ENCODE measurements around the gene KIAA1217. TPM values are rescaled to one million over a fixed set of nuclear protein-coding genes. Genes with fewer than 3 reads are reported as not detected.
A peak's percentile ranks its signal among the peaks of the same experiment; 100 is the strongest.

Gene KIAA1217
- total RNA-seq, 2 donors from 2014 or later = 0.43 to 3.9 TPM

GRCh38 chr10:24292304-24293293 lies 83.7 kb downstream of the KIAA1217 start:
- ATAC-seq = no peak
- no peak for DNase-seq (ENCODE audit: low spot score in 2 of 2)
- Mint-ChIP-seq H3K9me3 (peaks cover 10 to 11% of the 10 kb centered on the region in 2 donors), H3K27ac (no peak overlapping the region), H3K36me3 (no peaks in the 10 kb centered on the region)

- ATAC-seq = peak; percentile 40 to 99
- peaks cover 0 to 4% of the 10 kb centered on the region in 2 donors for H3K9me3 Mint-ChIP-seq
- H3K27ac Mint-ChIP-seq = no peak overlapping the region
- DNase-seq (ENCODE audit: low spot score in 2 of 2) = no peak
- no peaks in the 10 kb centered on the region for H3K36me3 Mint-ChIP-seq
These were observed 90.8 kb downstream of the KIAA1217 start for GRCh38 chr10:24299578-24300260.

DNA sequence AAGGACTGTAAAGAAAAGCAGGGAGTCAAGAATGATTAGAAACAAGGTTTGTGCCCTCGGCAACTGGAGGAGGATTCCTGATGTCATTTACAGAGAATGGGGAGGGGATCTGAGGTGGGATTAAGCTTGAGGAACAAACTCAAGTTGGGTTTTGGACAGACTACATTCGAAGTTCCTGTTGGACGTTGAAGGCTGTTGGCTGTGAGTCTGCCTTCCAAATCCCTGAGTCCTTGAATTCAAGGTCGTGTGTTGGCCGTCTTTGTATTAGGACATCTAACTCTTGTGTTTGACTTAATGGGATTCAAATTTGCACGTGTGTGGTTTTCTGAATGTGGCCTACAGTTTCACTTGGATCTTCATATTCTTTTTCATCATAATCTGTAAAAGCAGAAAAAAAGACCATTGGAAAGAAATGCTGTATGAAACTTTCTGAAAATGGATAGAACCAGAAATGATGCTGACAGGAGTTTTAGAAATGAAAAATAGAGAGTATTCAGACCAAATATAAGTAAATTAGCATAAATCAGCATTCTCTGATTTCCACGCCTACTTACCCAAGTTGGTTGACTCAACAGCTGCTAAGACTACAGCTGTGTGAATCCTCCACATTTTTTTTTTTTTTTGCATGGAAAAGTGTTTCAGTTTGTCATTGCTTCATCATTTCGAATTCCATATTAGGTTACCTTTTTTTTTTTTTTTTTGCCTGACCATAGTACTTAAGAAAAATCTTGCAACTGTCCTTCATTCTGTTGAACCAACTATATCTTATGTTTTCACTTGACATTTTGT lies 94.8 kb downstream of the KIAA1217 start:
- DNase-seq (ENCODE audit: low spot score in 2 of 2) = no peak
- no peak overlapping the region for H3K27ac Mint-ChIP-seq
- ATAC-seq = no peak
- peaks cover 0 to 6% of the 10 kb centered on the region in 2 donors for H3K9me3 Mint-ChIP-seq
- H3K36me3 Mint-ChIP-seq = no peaks in the 10 kb centered on the region

DNA sequence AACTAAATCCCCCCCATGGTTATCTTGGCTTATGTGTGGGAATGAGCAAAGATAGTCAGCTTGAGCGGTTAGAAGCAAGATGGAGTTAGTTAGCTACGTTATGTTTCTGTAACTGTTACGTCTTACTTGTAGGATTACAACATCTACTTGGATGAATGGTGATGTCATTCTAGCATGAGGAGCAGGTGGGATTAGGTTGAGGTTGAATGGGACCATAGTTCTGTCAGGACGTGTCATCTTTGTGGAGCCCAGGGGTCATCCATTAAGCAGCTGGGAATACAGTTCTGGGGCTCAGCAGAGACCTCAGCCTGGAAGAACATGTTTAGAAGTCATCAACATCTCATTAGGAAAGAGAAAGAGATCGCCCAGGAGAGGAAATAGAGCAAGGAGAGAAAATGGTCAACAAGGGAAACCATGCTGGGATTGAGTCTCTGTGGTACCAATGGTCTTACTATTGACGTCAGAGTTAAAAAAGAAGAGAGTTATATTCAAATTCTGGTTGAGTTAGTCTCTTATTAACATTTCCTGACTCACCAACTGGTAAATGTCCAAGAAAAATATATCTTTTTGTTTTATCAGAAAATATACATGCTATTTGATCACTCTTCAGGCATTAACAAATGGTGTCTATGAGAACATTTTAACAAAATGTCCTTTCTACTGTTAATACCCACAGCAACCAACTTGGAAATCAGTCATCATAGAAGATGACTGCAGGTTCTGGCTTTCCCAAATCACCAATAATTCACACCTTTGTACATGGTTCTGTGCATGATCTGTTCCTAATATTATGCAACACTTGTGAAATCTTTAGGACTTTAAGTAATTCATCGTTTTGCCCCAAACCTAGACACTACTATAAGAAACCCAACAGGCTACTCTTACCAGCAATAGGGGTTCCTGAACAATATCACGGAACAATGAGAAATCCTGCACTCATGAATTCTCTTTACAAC lies 96.9 kb downstream of the KIAA1217 start:
- H3K36me3 Mint-ChIP-seq = no peaks in the 10 kb centered on the region
- ATAC-seq = no peak
- no peak overlapping the region for H3K27ac Mint-ChIP-seq
- peaks cover 0 to 6% of the 10 kb centered on the region in 2 donors for H3K9me3 Mint-ChIP-seq
- DNase-seq (ENCODE audit: low spot score in 2 of 2) = no peak

- Mint-ChIP-seq H3K27ac (no peak overlapping the region), H3K9me3 (peaks cover 0 to 6% of the 10 kb centered on the region in 2 donors), H3K36me3 (no peaks in the 10 kb centered on the region)
- DNase-seq (ENCODE audit: low spot score in 2 of 2) (no peak), ATAC-seq (no peak)
These were observed 97.6 kb downstream of the KIAA1217 start for GRCh38 chr10:24306507-24306875.

GRCh38 chr10:24307116-24307515 lies 98.2 kb downstream of the KIAA1217 start:
- no peak for DNase-seq (ENCODE audit: low spot score in 2 of 2)

DNA sequence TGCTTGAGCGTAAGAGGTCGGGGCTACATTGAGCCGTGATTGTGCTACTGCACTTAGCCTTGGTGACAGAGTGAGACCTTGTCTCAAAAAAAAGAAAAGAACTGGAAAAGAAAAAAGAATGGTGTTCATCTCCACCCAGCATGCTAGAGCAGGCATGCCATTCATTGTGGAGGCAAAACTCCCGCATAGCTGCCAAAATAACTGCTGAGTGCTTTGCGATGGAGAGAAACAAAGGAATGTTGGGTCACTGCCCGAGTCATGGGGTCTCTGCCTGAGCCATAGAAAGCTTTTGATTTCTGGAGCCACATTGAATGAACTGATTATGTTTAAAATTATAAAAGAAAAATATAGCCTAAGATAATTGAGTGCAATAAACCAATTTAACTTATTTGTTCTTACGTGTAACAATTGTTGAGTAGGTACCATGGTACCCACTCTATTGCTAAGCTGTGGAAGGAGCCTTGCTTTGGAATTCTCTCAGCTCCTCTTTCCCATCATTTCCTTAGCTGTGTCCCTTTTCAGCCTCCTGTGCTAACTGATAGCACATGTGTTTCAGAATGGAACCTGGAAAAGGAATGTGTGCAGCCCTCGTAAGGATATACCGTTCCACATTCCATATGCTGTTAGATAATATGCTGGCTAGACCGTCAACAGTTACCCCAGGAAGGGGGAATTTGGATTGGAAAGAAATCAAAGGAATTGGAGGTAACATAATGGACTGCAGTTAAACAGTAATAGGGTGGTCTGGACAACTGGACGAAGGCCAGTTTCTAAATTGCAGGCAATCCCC lies 99.0 kb downstream of the KIAA1217 start:
- ATAC-seq (no peak), DNase-seq (ENCODE audit: low spot score in 2 of 2) (no peak)
- Mint-ChIP-seq H3K36me3 (no peaks in the 10 kb centered on the region), H3K27ac (no peak overlapping the region), H3K9me3 (peaks cover 0 to 6% of the 10 kb centered on the region in 2 donors)

More at GRCh38 chr10:24307116-24307515, 98.2 kb downstream of the KIAA1217 start:
- Mint-ChIP-seq H3K9me3 (peaks cover 0 to 6% of the 10 kb centered on the region in 2 donors), H3K27ac (no peak overlapping the region), H3K36me3 (no peaks in the 10 kb centered on the region)
- ATAC-seq = no peak

- Mint-ChIP-seq H3K9me3 (peaks cover 0 to 6% of the 10 kb centered on the region in 2 donors), H3K27ac (no peak overlapping the region), H3K36me3 (no peaks in the 10 kb centered on the region)
- DNase-seq (ENCODE audit: low spot score in 2 of 2) (no peak), ATAC-seq (no peak)
These were observed 101.2 kb downstream of the KIAA1217 start for GRCh38 chr10:24310104-24310503.

GRCh38 chr10:24311888-24312287 lies 103.0 kb downstream of the KIAA1217 start:
- H3K27ac Mint-ChIP-seq = no peak overlapping the region
- DNase-seq (ENCODE audit: low spot score in 2 of 2) = no peak
- peaks cover 0 to 3% of the 10 kb centered on the region in 2 donors for H3K9me3 Mint-ChIP-seq
- ATAC-seq = no peak
- no peaks in the 10 kb centered on the region for H3K36me3 Mint-ChIP-seq

DNA sequence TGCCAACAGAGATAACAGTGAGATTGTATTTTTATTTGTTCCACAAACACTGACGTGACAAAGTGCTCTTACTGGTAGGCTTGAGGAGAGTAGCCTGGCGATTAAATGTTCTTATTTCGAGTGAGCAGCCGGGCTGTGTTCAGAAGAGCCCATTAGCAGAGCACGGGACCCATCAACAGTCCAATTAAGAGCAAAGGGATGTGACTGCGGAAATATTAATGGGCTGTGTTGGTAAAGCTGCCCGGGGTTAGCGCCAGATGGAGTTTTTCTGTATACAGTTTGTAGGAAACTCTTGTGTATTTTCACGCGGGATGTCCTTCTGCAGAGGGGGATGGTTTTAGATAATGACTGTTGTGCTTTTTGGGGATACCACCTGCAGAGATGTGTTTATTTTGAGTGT lies 104.3 kb downstream of the KIAA1217 start:
- H3K36me3 Mint-ChIP-seq = no peaks in the 10 kb centered on the region
- DNase-seq (ENCODE audit: low spot score in 2 of 2) (no peak), ATAC-seq (no peak)
- no peak overlapping the region for H3K27ac Mint-ChIP-seq
- H3K9me3 Mint-ChIP-seq = peaks cover 0 to 3% of the 10 kb centered on the region in 2 donors

DNA sequence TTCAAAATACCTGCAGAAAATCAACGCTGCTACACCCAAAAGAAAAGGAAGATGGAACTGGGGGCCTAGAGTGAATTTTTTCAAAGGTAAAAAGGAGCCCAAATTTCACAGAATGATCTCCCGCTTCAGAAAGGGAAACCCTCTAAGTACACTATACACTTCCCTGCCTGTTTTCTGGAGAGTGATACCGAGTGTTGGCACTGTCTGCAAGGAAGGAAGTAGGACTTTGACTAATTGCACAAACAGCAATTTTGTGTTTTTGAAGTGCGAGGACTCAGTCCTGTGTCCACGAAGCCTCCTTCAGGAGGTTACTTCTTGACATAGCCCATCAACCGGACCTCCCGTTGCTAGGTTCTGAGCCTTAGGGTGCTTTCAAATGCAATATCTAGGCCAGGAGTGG lies 106.3 kb downstream of the KIAA1217 start:
- no peaks in the 10 kb centered on the region for H3K36me3 Mint-ChIP-seq
- no peak for DNase-seq (ENCODE audit: low spot score in 2 of 2)
- ATAC-seq = no peak
- no peaks in the 10 kb centered on the region for H3K9me3 Mint-ChIP-seq
- H3K27ac Mint-ChIP-seq = no peak overlapping the region

DNA sequence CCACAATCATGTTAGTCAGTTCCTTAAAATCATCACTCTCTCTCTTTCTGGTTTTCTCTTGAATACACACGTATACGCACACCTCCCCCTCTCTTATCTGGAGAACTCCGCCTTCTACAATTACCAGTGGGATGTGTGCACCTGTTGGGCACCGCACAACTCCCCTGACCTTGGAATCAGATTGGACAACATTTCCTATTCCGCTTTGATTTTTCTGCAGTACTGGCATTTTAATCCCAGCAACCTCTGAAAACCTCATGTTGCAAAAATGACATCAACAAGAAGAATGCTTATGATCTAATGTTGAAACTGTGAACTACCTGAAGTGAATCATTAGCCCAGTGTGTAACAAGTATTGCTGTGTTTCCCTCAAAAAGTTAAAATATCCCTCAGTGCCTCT lies 109.6 kb downstream of the KIAA1217 start:
- Mint-ChIP-seq H3K36me3 (no peaks in the 10 kb centered on the region), H3K9me3 (no peaks in the 10 kb centered on the region), H3K27ac (no peak overlapping the region)
- ATAC-seq (no peak), DNase-seq (ENCODE audit: low spot score in 2 of 2) (no peak)

- no peak overlapping the region for H3K27ac Mint-ChIP-seq
- ATAC-seq = no peak
These were observed 111.4 kb downstream of the KIAA1217 start for GRCh38 chr10:24320373-24320772.

DNA sequence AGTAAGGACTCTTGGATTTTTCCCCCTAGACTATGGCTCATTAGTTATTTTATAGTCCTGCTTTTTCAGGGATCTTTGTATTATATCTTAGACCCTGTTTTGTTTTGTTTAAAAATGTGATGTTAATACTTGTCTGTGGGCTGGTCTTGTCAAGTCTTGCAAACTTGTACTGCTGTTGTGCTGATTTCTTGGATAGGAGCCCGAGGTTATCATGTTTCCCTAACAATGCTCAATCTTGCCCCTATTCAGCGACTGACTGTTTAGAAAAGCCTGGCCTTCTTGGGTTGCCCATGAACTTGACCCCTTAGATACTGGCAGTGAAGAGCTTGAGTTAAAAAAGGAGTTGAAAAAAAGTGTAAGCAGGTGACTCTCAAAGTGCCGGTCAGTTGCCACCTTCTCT lies 115.7 kb downstream of the KIAA1217 start:
- H3K27ac Mint-ChIP-seq = no peak overlapping the region
- no peak for DNase-seq (ENCODE audit: low spot score in 2 of 2)
- H3K9me3 Mint-ChIP-seq = peaks cover 0 to 5% of the 10 kb centered on the region in 2 donors
- no peaks in the 10 kb centered on the region for H3K36me3 Mint-ChIP-seq
- no peak for ATAC-seq

More at GRCh38 chr10:24320373-24320772, 111.4 kb downstream of the KIAA1217 start:
- no peaks in the 10 kb centered on the region for H3K9me3 Mint-ChIP-seq
- no peak for DNase-seq (ENCODE audit: low spot score in 2 of 2)
- H3K36me3 Mint-ChIP-seq = no peaks in the 10 kb centered on the region

DNA sequence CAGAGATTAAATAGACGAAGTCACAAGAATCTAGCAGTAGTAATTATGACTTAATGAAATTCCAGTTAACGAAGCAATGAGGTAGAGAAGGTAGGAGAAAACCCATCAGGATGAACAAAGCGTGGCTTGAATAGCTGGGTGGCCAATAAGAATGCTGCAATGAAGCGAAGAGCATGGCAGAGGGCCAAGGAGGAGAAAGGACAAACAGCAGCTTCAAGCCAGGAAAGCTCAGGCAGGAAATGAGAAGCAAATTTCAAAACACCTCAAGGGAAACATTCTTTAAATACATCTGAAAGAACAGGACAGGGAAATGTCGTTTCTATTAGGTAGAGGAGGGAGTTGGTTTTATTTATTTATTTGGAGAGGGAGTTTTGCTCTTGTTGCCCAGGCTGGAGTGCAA lies 122.5 kb downstream of the KIAA1217 start:
- peaks cover 5 to 13% of the 10 kb centered on the region in 2 donors for H3K9me3 Mint-ChIP-seq
- no peak for DNase-seq (ENCODE audit: low spot score in 2 of 2)
- no peak for ATAC-seq
- H3K36me3 Mint-ChIP-seq = no peaks in the 10 kb centered on the region
- no peak overlapping the region for H3K27ac Mint-ChIP-seq

Measured in activated naive CD4-positive, alpha-beta T cell treated with anti-CD3 and anti-CD28 coated beads, Interleukin-2, amount 50 U/mL, for 72 hours (primary cell).